K562 (cell line): ENCODE results near the gene NDUFA6. TPM values are rescaled to one million over a fixed set of nuclear protein-coding genes. Genes with fewer than 3 reads are reported as not detected.

Source experiments
- ATAC-seq: fragments of 200-7000 bp; cut with Tn5 transposase; 3 replicates; pipeline ENCODE4 v1.9.1; 2020; ENCODE audit warnings: moderate library complexity
- BruUV-seq: library from RNA; stranded (reverse); fragments of 400-500 nt; replicated peaks from 2 replicates; lab custom pipeline; 2021; lab: Mats Ljungman, UMichigan
- CTCF ChIA-PET: fragments of 300-600 bp; formaldehyde crosslinking; extraction: SDS; loops from one replicate; lab custom pipeline; 2021; ENCODE audit warnings: low intra/inter-chr PET ratio; lab: Yijun Ruan, JAX
- POLR2A ChIA-PET: fragments of 300-600, 350-650 bp; sonication (Branson Sonifier 250); formaldehyde crosslinking; extraction: SDS; loops from one replicate; lab custom pipeline; 2021; ENCODE audit warnings: antibody characterized with exemption, inconsistent platforms; lab: Yijun Ruan, JAX
- DNase-seq, 4 experiments: peaks; one replicate each; pipeline versions ENCODE4 v3.0.0 to v3.0.0-alpha.2; 2011 to 2018; ENCODE audit warnings: low spot score in 3 of 4, mixed read lengths in 3 of 4; ENCODE audit errors: extremely low read depth in 1 of 4
- FAIRE-seq: peaks from 2 replicates; lab custom pipeline; 2011; peaks lifted over from hg19 to GRCh38; lab: Jason Lieb, UNC
- H2AFZ ChIP-seq: 2 replicates; pipeline ENCODE4 v1.6.0; 2011; ENCODE audit warnings: low read depth, low read length, control low read depth, inconsistent platforms
- H3K27ac ChIP-seq: fragments of 200-600 bp; 3 replicates; pipeline ENCODE4 v1.8.0; 2011; ENCODE audit warnings: low read depth, mild to moderate bottlenecking, control low read depth, inconsistent platforms, low read length, moderate library complexity, mixed read lengths; ENCODE audit errors: extremely low read depth
- H3K27me3 ChIP-seq, 2 experiments: fragments of 300-600 bp in 1 of 2; 2 replicates in 1 of 2; 3 replicates in 1 of 2; pipeline versions ENCODE4 v1.6.0 to v1.8.0; 2011; ENCODE audit warnings: inconsistent platforms in 2 of 2, low read length in 2 of 2, mild to moderate bottlenecking in 1 of 2, mixed read lengths in 1 of 2, moderate library complexity in 1 of 2; ENCODE audit not compliant: control insufficient read depth in 2 of 2, insufficient read depth in 2 of 2
- H3K36me3 ChIP-seq: fragments of 300-600 bp; 3 replicates; pipeline ENCODE4 v1.8.0; 2011; ENCODE audit warnings: mild to moderate bottlenecking, low read length, inconsistent platforms; ENCODE audit not compliant: control insufficient read depth, insufficient read depth
- H3K4me1 ChIP-seq, 2 experiments: fragments of 200-600 bp in 1 of 2; replicated peaks in 1 of 2; 2 replicates in 1 of 2; 3 replicates in 1 of 2; pipeline versions ENCODE4 v1.5.1 to v1.8.0; 2011; ENCODE audit warnings: inconsistent platforms in 2 of 2, low read length in 2 of 2, mild to moderate bottlenecking in 1 of 2, mixed read lengths in 1 of 2, moderate library complexity in 1 of 2; ENCODE audit not compliant: control insufficient read depth in 2 of 2, insufficient read depth in 2 of 2
- H3K4me2 ChIP-seq: 2 replicates; pipeline ENCODE4 v1.6.1; 2011; ENCODE audit warnings: low read length, control low read depth, inconsistent platforms, mixed read lengths; ENCODE audit not compliant: insufficient read depth
- H3K4me3 ChIP-seq: fragments of 200-600 bp; sonication (generic), shearing (Covaris generic); 2 replicates; pipeline ENCODE4 v1.5.1; 2016; ENCODE audit warnings: control low read depth, inconsistent platforms
- H3K79me2 ChIP-seq: fragments of 200-600 bp; 3 replicates; pipeline ENCODE4 v1.8.0; 2011; ENCODE audit warnings: low read length, inconsistent platforms; ENCODE audit not compliant: control insufficient read depth, insufficient read depth
- H3K9ac ChIP-seq, 2 experiments: 2 replicates each; pipeline versions ENCODE4 v1.6.0 to v1.6.1; 2011; ENCODE audit warnings: low read depth in 2 of 2, low read length in 2 of 2, control low read depth in 1 of 2, inconsistent platforms in 1 of 2, mild to moderate bottlenecking in 1 of 2, mixed read lengths in 1 of 2; ENCODE audit not compliant: insufficient read depth in 1 of 2
- H3K9me1 ChIP-seq: one replicate; pipeline ENCODE4 v1.6.0; 2011; ENCODE audit warnings: inconsistent platforms, mild to moderate bottlenecking, low read length, moderate library complexity; ENCODE audit not compliant: control insufficient read depth, insufficient read depth
- H3K9me3 ChIP-seq: replicated peaks from 2 replicates; pipeline ENCODE4 v1.5.1; 2011; ENCODE audit warnings: low read depth, low read length, inconsistent platforms; ENCODE audit not compliant: control insufficient read depth, insufficient read depth
- H4K20me1 ChIP-seq: replicated peaks from 2 replicates; pipeline ENCODE4 v1.6.1; 2011; ENCODE audit warnings: low read length, inconsistent platforms, mixed read lengths; ENCODE audit not compliant: control insufficient read depth, insufficient read depth
- C11orf30 ChIP-seq: fragments of 450-650 bp; IDR thresholded peaks from 2 replicates; pipeline ENCODE4 v1.6.1; 2016; ENCODE audit warnings: low read depth, mild to moderate bottlenecking
- CBFA2T2 ChIP-seq: fragments of 450-650 bp; conservative IDR thresholded peaks from 2 replicates; pipeline ENCODE4 v1.6.1; 2017; ENCODE audit warnings: mild to moderate bottlenecking
- HCFC1 ChIP-seq: IDR thresholded peaks from 2 replicates; pipeline ENCODE4 v1.6.1; 2012; ENCODE audit warnings: low read depth, low read length, improper control_type of control experiment
- KAT8 ChIP-seq: fragments of 450-650 bp; IDR thresholded peaks from 2 replicates; pipeline ENCODE4 v1.6.1; 2016; ENCODE audit warnings: low read depth, mild to moderate bottlenecking
- MAFF ChIP-seq: IDR thresholded peaks from 2 replicates; pipeline ENCODE4 v1.6.1; 2012; ENCODE audit warnings: low read length, improper control_type of control experiment
- MBD2 ChIP-seq: sonication (generic); IDR thresholded peaks from 2 replicates; pipeline ENCODE4 v1.6.1; 2016; ENCODE audit warnings: low read depth, borderline replicate concordance
- NCOA6 ChIP-seq: fragments of 450-650 bp; IDR thresholded peaks from 2 replicates; pipeline ENCODE4 v1.6.1; 2017; ENCODE audit warnings: mild to moderate bottlenecking
- NFE2L1 ChIP-seq: fragments of 450-650 bp; IDR thresholded peaks from 2 replicates; pipeline ENCODE4 v1.6.1; 2016; ENCODE audit warnings: missing genetic modification characterization, low read depth, mild to moderate bottlenecking, missing compliant biosample characterization, moderate library complexity, borderline replicate concordance
- NFIC ChIP-seq: fragments of 450-650 bp; IDR thresholded peaks from 2 replicates; pipeline ENCODE4 v1.6.1; 2017; ENCODE audit warnings: mild to moderate bottlenecking, inconsistent platforms
- PHB2 ChIP-seq: fragments of 450-650 bp; IDR thresholded peaks from 2 replicates; pipeline ENCODE4 v1.6.1; 2017; ENCODE audit warnings: low read depth
- RBM25 ChIP-seq: fragments of 200-400 bp; formaldehyde crosslinking; IDR thresholded peaks from 2 replicates; pipeline ENCODE4 v1.6.1; 2018; ENCODE audit warnings: low read length, low read depth, moderate library complexity; ENCODE audit not compliant: severe bottlenecking
- ZNF316 ChIP-seq: fragments of 450-650 bp; IDR thresholded peaks from 2 replicates; pipeline ENCODE4 v1.6.1; 2016
- WGBS: fragments of 100-300 bp; shearing (Covaris generic); methylation state at CpG from one replicate; pipeline ENCODE4 v1.1.6; 2016; ENCODE audit warnings: low coverage, mixed read lengths; ENCODE audit not compliant: insufficient coverage; ENCODE audit errors: missing lambda C conversion rate; 5-methylcytosine and 5-hydroxymethylcytosine counted together
- in situ Hi-C: fragments of 300-500 bp; cut with MboI; formaldehyde crosslinking; loops from 4 replicates; pipeline ENCODE4 v1.15.0; 2018; ENCODE audit warnings: inconsistent platforms, mixed read lengths
- intact Hi-C: fragments of 100-400 bp; cut with micrococcal nuclease; formaldehyde crosslinking; loops from 2 replicates; pipeline ENCODE4 v1.14.2; 2022
- polyA plus RNA-seq, 8 experiments: library from polyadenylated mRNA; depleted of rRNA in 4 of 8; stranded (reverse) in 5 of 8; unstranded in 3 of 8; fragments of >200 nt; fragmentation: Nextera tagmentation in 2 of 8; fragmentation: Illumina TruSeq in 1 of 8; extraction: Ambion mirVana in 2 of 8; extraction: Trizol in 1 of 8; gene quantifications; 2 replicates each; pipeline versions ENCODE4 v1.2.1 to v1.2.3, GENCODE V29; 2011 to 2014; ENCODE audit warnings: inconsistent platforms in 1 of 8, missing spikeins in 1 of 8
- total RNA-seq, 7 experiments: library from RNA; depleted of rRNA in 6 of 7; stranded (reverse); fragments of >200 nt in 6 of 7; fragmentation: Illumina TruSeq in 2 of 7; extraction: Trizol in 2 of 7; gene quantifications; 2 replicates each; pipeline versions ENCODE4 v1.2.1 to v1.2.3, GENCODE V29; 2011 to 2021; ENCODE audit warnings: low replicate concordance in 1 of 7

NDUFA6 gene
- total and polyA plus RNA-seq, 9 of the 15 experiments (the other 6 are each of a cell fraction or from before 2014, with no cell fraction given): 90.0 to 474 (median 128) TPM

DNA sequence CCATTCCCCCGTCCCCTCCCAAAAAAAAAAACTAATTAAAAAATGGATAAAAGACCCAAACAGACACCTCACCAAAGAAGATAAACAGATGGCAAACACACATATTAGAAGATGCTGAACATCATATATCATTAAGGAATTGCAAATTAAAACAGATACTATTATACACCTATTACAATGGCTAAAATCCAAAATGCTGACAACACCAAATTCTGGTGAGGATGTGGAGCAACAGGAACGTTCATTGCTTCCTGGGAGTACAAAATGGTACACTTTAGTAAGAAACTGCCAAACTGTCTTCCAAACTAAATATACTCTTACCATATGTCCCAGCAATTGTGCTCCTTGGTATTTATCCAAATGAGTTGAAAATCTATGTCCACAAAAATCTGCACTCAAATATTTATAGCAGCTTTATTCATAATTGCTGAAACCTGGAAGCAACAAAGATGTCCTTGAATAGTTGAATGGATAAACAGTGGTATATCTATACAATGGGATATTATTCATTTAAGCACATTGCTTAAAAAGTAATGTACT, 39.9 kb downstream of the NDUFA6 start:
- Histone ChIP-seq H3K9me3 (no peaks in the 10 kb centered on the region), H3K27me3 (no peaks in the 10 kb centered on the region), H3K36me3 (no peaks in the 10 kb centered on the region), H3K4me1 (no peaks in the 10 kb centered on the region), H2AFZ (no peak overlapping the region), H3K79me2 (no peaks in the 10 kb centered on the region), H3K4me3 (no peak overlapping the region), H4K20me1 (no peaks in the 10 kb centered on the region), H3K4me2 (no peak overlapping the region), H3K27ac (no peak overlapping the region), H3K9me1 (no peaks in the 10 kb centered on the region), H3K9ac (no peak overlapping the region)
- in situ Hi-C loops (no loop called here), intact Hi-C loops (no loop called here)
- ChIA-PET POLR2A (interaction anchor here (0.5 kb wide), 1 partner anchor 507 kb away, joined by 3 read pairs; no protein-coding TSS in a partner anchor), CTCF (no interaction called here)
- no peak for ATAC-seq
- 0% methylated on average over 2 of the region's 2 CpGs for WGBS
- FAIRE-seq: no peak
- TF ChIP-seq NCOA6 (no peak), MAFF (peak; percentile 17; the same call in 1 of the 2 replicates), CBFA2T2 (no peak), NFIC (no peak), NFE2L1 (tag) (no peak), PHB2 (no peak), ZNF316 (peak; percentile 52), HCFC1 (no peak), KAT8 (no peak), MBD2 (no peak), RBM25 (peak; percentile 32), C11orf30 (peak; percentile 24; the same call in 1 of the 2 replicates)
- no TSS peak for BruUV-seq
- DNase-seq: no peak
